ENCODE results near the gene VTI1A.

- TF ChIP-seq ZNF677 (tag by site-specific recombination; IDR thresholded peaks at IDR 0.05) (no peak), ZBTB7A (tag by site-specific recombination; IDR thresholded peaks at IDR 0.05; ENCODE audit: low read depth) (no peak), ZFP69B (tag by site-specific recombination; IDR thresholded peaks at IDR 0.05) (no peak), SP2 (tag by site-specific recombination; IDR thresholded peaks at IDR 0.05) (no peak), CTCF (tag by site-specific recombination; IDR thresholded peaks at IDR 0.05) (no peak), ZNF350 (tag by site-specific recombination; IDR thresholded peaks at IDR 0.05) (no peak)
These were observed 141.4 kb downstream of the VTI1A start for GRCh38 chr10:112588225-112588990.
